Activated T-cell treated with anti-CD3 and anti-CD28 coated beads, Interleukin-2, amount 50 U/mL, for 4 hours (primary cell): Measurements from ENCODE around the gene PLPPR4. TPM values are rescaled to one million over a fixed set of nuclear protein-coding genes. Genes with fewer than 3 reads are reported as not detected.
"Not testable (repeated sequence)": the region's sequence is repeated elsewhere in the genome, so short reads cannot be mapped to it uniquely, and the experiment has no call there.

Experiments
- ATAC-seq, 2 donors: fragments of 200-7000 bp; cut with Tn5 transposase; one replicate each; pipeline ENCODE4 v1.10.0; 2021
- DNase-seq: peaks from one replicate; pipeline ENCODE4 v3.0.0-alpha.2; 2020
- H3K27me3 Mint-ChIP-seq: one replicate; pipeline ENCODE4 v1.8.0; 2021; ENCODE audit warnings: low read depth, mixed read lengths
- H3K36me3 Mint-ChIP-seq: one replicate; pipeline ENCODE4 v1.8.0; 2022; ENCODE audit warnings: mixed read lengths; ENCODE audit not compliant: insufficient read depth
- H3K4me1 Mint-ChIP-seq: one replicate; pipeline ENCODE4 v1.8.0; 2021; ENCODE audit warnings: low read depth, mixed read lengths
- H3K4me3 Mint-ChIP-seq: one replicate; pipeline ENCODE4 v1.8.0; 2021; ENCODE audit warnings: mild to moderate bottlenecking, moderate library complexity, mixed read lengths
- H3K9me3 Mint-ChIP-seq: one replicate; pipeline ENCODE4 v1.8.0; 2021; ENCODE audit warnings: mixed read lengths
- total RNA-seq, 3 donors: library from RNA; stranded (reverse); gene quantifications; one replicate each; pipeline ENCODE4 v1.2.1, GENCODE V29; 2021

Gene PLPPR4
- total RNA-seq, 3 donors from 2014 or later: not detected

- not testable (repeated sequence) for ATAC-seq, H3K27me3 Mint-ChIP-seq, DNase-seq, H3K9me3 Mint-ChIP-seq, H3K36me3 Mint-ChIP-seq, H3K4me1 Mint-ChIP-seq, H3K4me3 Mint-ChIP-seq
Observed at GRCh38 chr1:99283521-99283920, 19.2 kb downstream of the PLPPR4 start.

- Mint-ChIP-seq H3K4me3 (no peak overlapping the region), H3K27me3 (no peaks in the 10 kb centered on the region)
Observed at GRCh38 chr1:99292886-99293285, 28.6 kb downstream of the PLPPR4 start.

GRCh38 chr1:99297923-99298322, 33.6 kb downstream of the PLPPR4 start:
- DNase-seq (no peak), ATAC-seq (no peak)
- Mint-ChIP-seq H3K4me3 (no peak overlapping the region), H3K9me3 (peaks cover 1% of the 10 kb centered on the region), H3K36me3 (no peaks in the 10 kb centered on the region), H3K27me3 (no peaks in the 10 kb centered on the region), H3K4me1 (no peaks in the 10 kb centered on the region)

More at GRCh38 chr1:99292886-99293285, 28.6 kb downstream of the PLPPR4 start:
- DNase-seq: no peak
- Mint-ChIP-seq H3K4me1 (no peaks in the 10 kb centered on the region), H3K9me3 (peaks cover 7% of the 10 kb centered on the region), H3K36me3 (no peaks in the 10 kb centered on the region)
- ATAC-seq: no peak

- Mint-ChIP-seq H3K9me3 (peaks cover 4% of the 10 kb centered on the region), H3K36me3 (no peaks in the 10 kb centered on the region), H3K4me3 (no peak overlapping the region), H3K27me3 (no peaks in the 10 kb centered on the region), H3K4me1 (no peaks in the 10 kb centered on the region)
- ATAC-seq: no peak
- no peak for DNase-seq
Observed at GRCh38 chr1:99304725-99305282, 40.5 kb downstream of the PLPPR4 start.

GRCh38 chr1:99305626-99306025, 41.3 kb downstream of the PLPPR4 start:
- H3K36me3 Mint-ChIP-seq: no peaks in the 10 kb centered on the region
- H3K4me3 Mint-ChIP-seq: no peak overlapping the region
- DNase-seq (no peak), ATAC-seq (no peak)
- no peaks in the 10 kb centered on the region for H3K4me1 Mint-ChIP-seq
- H3K27me3 Mint-ChIP-seq: no peaks in the 10 kb centered on the region
- H3K9me3 Mint-ChIP-seq: peaks cover 4% of the 10 kb centered on the region

- no peak for DNase-seq
- Mint-ChIP-seq H3K9me3 (peaks cover 4% of the 10 kb centered on the region), H3K4me3 (no peak overlapping the region), H3K27me3 (no peaks in the 10 kb centered on the region), H3K4me1 (no peaks in the 10 kb centered on the region), H3K36me3 (no peaks in the 10 kb centered on the region)
- ATAC-seq: no peak
Observed at GRCh38 chr1:99306056-99306455, 41.8 kb downstream of the PLPPR4 start.

- no peak for ATAC-seq
- Mint-ChIP-seq H3K36me3 (no peaks in the 10 kb centered on the region), H3K4me1 (no peaks in the 10 kb centered on the region), H3K27me3 (no peaks in the 10 kb centered on the region), H3K4me3 (no peak overlapping the region), H3K9me3 (peaks cover 4% of the 10 kb centered on the region)
- DNase-seq: no peak
Observed at GRCh38 chr1:99306644-99307043, 42.4 kb downstream of the PLPPR4 start.

GRCh38 chr1:99315305-99315704, 51.0 kb downstream of the PLPPR4 start:
- no peak for DNase-seq
- no peak overlapping the region for H3K4me3 Mint-ChIP-seq
- H3K27me3 Mint-ChIP-seq: peaks cover 9% of the 10 kb centered on the region
- ATAC-seq: no peak
- H3K4me1 Mint-ChIP-seq: no peaks in the 10 kb centered on the region
- no peaks in the 10 kb centered on the region for H3K36me3 Mint-ChIP-seq
- no peaks in the 10 kb centered on the region for H3K9me3 Mint-ChIP-seq

GRCh38 chr1:99326215-99326949, 62.1 kb downstream of the PLPPR4 start:
- no peak overlapping the region for H3K4me3 Mint-ChIP-seq
- H3K9me3 Mint-ChIP-seq: no peaks in the 10 kb centered on the region
- no peaks in the 10 kb centered on the region for H3K36me3 Mint-ChIP-seq
- DNase-seq: no peak
- no peaks in the 10 kb centered on the region for H3K27me3 Mint-ChIP-seq
- H3K4me1 Mint-ChIP-seq: no peaks in the 10 kb centered on the region
- ATAC-seq: no peak

- Mint-ChIP-seq H3K36me3 (no peaks in the 10 kb centered on the region), H3K9me3 (no peaks in the 10 kb centered on the region), H3K4me3 (no peak overlapping the region), H3K4me1 (no peaks in the 10 kb centered on the region), H3K27me3 (no peaks in the 10 kb centered on the region)
- DNase-seq (no peak), ATAC-seq (no peak)
Observed at GRCh38 chr1:99327357-99327756, 63.1 kb downstream of the PLPPR4 start.

- Mint-ChIP-seq H3K4me1 (no peaks in the 10 kb centered on the region), H3K36me3 (no peaks in the 10 kb centered on the region), H3K9me3 (no peaks in the 10 kb centered on the region), H3K4me3 (no peak overlapping the region), H3K27me3 (no peaks in the 10 kb centered on the region)
- DNase-seq: no peak
- no peak for ATAC-seq
Observed at GRCh38 chr1:99328171-99328570, 63.9 kb downstream of the PLPPR4 start.

- Mint-ChIP-seq H3K4me3 (no peak overlapping the region), H3K36me3 (no peaks in the 10 kb centered on the region), H3K27me3 (no peaks in the 10 kb centered on the region), H3K9me3 (no peaks in the 10 kb centered on the region), H3K4me1 (no peaks in the 10 kb centered on the region)
- DNase-seq: no peak
- no peak for ATAC-seq
Observed at GRCh38 chr1:99331083-99331482, 66.8 kb downstream of the PLPPR4 start.

- Mint-ChIP-seq H3K4me3 (no peak overlapping the region), H3K36me3 (no peaks in the 10 kb centered on the region), H3K9me3 (no peaks in the 10 kb centered on the region), H3K27me3 (no peaks in the 10 kb centered on the region), H3K4me1 (no peaks in the 10 kb centered on the region)
- ATAC-seq: no peak
- no peak for DNase-seq
Observed at GRCh38 chr1:99331636-99332035, 67.3 kb downstream of the PLPPR4 start.

- no peak for DNase-seq
- no peaks in the 10 kb centered on the region for H3K9me3 Mint-ChIP-seq
- no peaks in the 10 kb centered on the region for H3K4me1 Mint-ChIP-seq
- H3K36me3 Mint-ChIP-seq: no peaks in the 10 kb centered on the region
- no peak for ATAC-seq
- H3K27me3 Mint-ChIP-seq: no peaks in the 10 kb centered on the region
- H3K4me3 Mint-ChIP-seq: no peak overlapping the region
Observed at GRCh38 chr1:99332561-99332960, 68.3 kb downstream of the PLPPR4 start.

GRCh38 chr1:99334991-99335390, 70.7 kb downstream of the PLPPR4 start:
- Mint-ChIP-seq H3K27me3 (no peaks in the 10 kb centered on the region), H3K4me1 (no peaks in the 10 kb centered on the region), H3K36me3 (no peaks in the 10 kb centered on the region), H3K4me3 (no peak overlapping the region), H3K9me3 (no peaks in the 10 kb centered on the region)
- ATAC-seq: no peak
- DNase-seq: no peak
